Activated naive CD4-positive, alpha-beta T cell treated with anti-CD3 and anti-CD28 coated beads, Interleukin-2, amount 50 U/mL, for 72 hours (primary cell): ENCODE data around the gene SLC6A16. TPM values are rescaled to one million over a fixed set of nuclear protein-coding genes. Genes with fewer than 3 reads are reported as not detected.
A peak's percentile ranks its signal among the peaks of the same experiment; 100 is the strongest.
"Not testable (repeated sequence)": the region's sequence is repeated elsewhere in the genome, so short reads cannot be mapped to it uniquely, and the experiment has no call there.

Experiments
- ATAC-seq, 2 donors: fragments of 150-1000 bp; cut with Tn5 transposase; 2 replicates each; pipeline ENCODE4 v1.10.0; 2021; ENCODE audit warnings: mild to moderate bottlenecking in 2 of 2, moderate library complexity in 2 of 2
- DNase-seq, 2 donors: peaks; one replicate each; pipeline ENCODE4 v3.0.0; 2021 to 2022; ENCODE audit warnings: low spot score in 2 of 2
- H3K27ac Mint-ChIP-seq, 2 donors: one replicate each; pipeline ENCODE4 v1.8.0; 2022; ENCODE audit warnings: mild to moderate bottlenecking in 2 of 2, mixed read lengths in 2 of 2
- H3K36me3 Mint-ChIP-seq, 2 donors: one replicate each; pipeline ENCODE4 v1.8.0; 2022; ENCODE audit warnings: mixed read lengths in 2 of 2
- H3K9me3 Mint-ChIP-seq, 2 donors: one replicate each; pipeline ENCODE4 v1.8.0; 2022; ENCODE audit warnings: mixed read lengths in 2 of 2
- total RNA-seq, 2 donors: library from RNA; stranded (reverse); gene quantifications; one replicate each; pipeline ENCODE4 v1.2.3, GENCODE V29; 2022

Gene SLC6A16
- total RNA-seq, 2 donors from 2014 or later, result 1.0 to 2.3 TPM

- Mint-ChIP-seq H3K27ac (peak overlapping the region; percentile 98 to 99), H3K36me3 (peaks cover 9 to 36% of the 10 kb centered on the region in 2 donors), H3K9me3 (no peaks in the 10 kb centered on the region)
- DNase-seq (peak in 1 of 2 donors; percentile 41), ATAC-seq (no peak)
Measured at GRCh38 chr19:49336482-49337266, 11.7 kb upstream of the SLC6A16 start.

GRCh38 chr19:49335784-49336481, 10.9 kb upstream of the SLC6A16 start:
- peak overlapping the region; percentile 98 to 99 for H3K27ac Mint-ChIP-seq
- ATAC-seq (peak; percentile 28 to 34), DNase-seq (peak in 1 of 2 donors; percentile 54)
- peaks cover 9 to 36% of the 10 kb centered on the region in 2 donors for H3K36me3 Mint-ChIP-seq
- H3K9me3 Mint-ChIP-seq, result no peaks in the 10 kb centered on the region

DNA sequence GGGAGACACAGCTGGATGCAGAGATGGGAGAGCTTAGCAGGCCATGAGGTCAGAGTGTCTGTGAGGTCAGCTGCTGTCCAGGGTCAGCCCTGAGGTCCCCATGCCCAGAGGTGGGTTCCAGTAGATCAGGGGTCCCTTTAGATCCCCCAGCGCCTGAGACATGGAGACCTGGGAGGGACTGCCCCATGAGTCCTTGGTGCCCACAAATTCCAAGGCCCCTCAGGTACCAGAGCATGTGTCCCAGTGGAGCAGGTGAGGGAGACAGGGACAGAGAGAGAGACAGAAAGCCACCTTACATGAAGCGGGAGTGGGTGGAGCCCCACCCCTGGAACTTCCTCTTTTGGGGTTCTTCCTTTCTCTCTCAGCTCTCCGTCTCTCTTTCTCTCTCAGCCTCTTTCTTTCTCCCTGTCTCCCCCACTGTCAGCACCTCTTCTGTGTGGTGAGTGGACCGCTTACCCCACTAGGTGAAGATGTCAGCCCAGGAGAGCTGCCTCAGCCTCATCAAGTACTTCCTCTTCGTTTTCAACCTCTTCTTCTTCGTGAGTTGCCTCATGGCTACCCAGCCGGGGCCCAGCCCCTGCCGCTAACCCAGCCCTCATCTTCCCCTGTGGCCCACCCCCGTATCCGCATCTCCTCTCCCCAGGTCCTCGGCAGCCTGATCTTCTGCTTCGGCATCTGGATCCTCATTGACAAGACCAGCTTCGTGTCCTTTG, 10.2 kb upstream of the SLC6A16 start, which contains the start of gene CD37:
Gene CD37, plus strand, starts transcription at position 336 of the 713 bp plus-strand sequence. Its CDS starts 135 bp downstream, at position 471.
- Mint-ChIP-seq H3K36me3 (peaks cover 11 to 39% of the 10 kb centered on the region in 2 donors), H3K27ac (peak within 1 kb of the TSS; percentile 98 to 99), H3K9me3 (peaks cover 0 to 1% of the 10 kb centered on the region in 2 donors)
- ATAC-seq, result peak; percentile 53 to 60
- peak; percentile 58 to 65 for DNase-seq

DNA sequence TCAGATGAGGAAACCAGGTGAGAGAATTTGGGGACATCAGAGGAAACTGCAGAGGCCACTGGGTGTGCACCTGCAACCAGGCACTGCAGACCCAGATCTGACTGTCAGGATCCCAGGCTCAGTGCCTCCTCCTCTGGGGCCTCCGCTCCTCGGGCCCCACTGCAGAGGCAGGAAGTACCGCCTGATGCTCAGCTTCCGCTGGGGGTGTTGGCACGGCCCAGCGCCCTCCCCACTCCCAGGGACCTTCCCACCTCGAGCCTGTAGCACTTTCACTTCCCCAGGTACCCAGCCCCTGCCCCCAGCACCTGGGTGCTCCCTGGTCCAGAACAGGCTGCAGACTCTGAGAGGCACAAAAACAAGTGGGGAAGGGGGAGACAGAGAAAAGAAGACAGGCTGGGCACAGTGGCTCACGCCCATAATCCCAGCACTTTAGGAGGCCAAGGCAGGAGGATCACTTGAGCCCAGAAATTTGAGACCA, 8.9 kb upstream of the SLC6A16 start:
- Mint-ChIP-seq H3K27ac (peak overlapping the region; percentile 92 to 99), H3K36me3 (peaks cover 13 to 44% of the 10 kb centered on the region in 2 donors), H3K9me3 (peaks cover 0 to 3% of the 10 kb centered on the region in 2 donors)
- peak; percentile 65 to 68 for ATAC-seq
- DNase-seq, result peak; percentile 54 to 77

DNA sequence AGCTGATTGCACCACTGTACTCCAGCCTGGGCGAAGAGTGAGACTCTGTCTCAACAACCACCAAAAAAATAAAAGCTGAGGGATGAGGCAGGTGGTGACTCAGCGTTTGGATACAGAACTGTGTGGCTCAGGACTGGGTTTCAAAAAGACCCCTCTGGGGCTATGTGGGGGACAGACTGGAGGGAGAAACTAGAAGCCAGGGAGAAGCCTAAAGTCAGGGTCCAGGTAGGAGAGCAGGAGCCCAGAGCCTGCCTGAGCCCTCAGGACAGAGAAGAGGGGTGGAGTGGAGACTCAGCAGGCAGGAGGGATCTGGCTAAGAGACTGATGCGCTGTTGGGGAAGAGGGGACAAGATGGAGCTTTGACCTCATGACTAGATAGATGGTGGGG, 8.4 kb upstream of the SLC6A16 start:
- no peak for DNase-seq
- H3K9me3 Mint-ChIP-seq, result peaks cover 0 to 3% of the 10 kb centered on the region in 2 donors

GRCh38 chr19:49332691-49333417, 7.9 kb upstream of the SLC6A16 start:
- DNase-seq, ATAC-seq, H3K9me3 Mint-ChIP-seq: not testable (repeated sequence)
- H3K36me3 Mint-ChIP-seq, result peaks cover 13 to 34% of the 10 kb centered on the region in 2 donors
- peak overlapping the region; percentile 92 to 99 for H3K27ac Mint-ChIP-seq

More for the DNA sequence above, 8.4 kb upstream of the SLC6A16 start:
- Mint-ChIP-seq H3K36me3 (peaks cover 13 to 40% of the 10 kb centered on the region in 2 donors), H3K27ac (peak overlapping the region; percentile 92 to 99)
- ATAC-seq, result peak; percentile 2 to 8

DNA sequence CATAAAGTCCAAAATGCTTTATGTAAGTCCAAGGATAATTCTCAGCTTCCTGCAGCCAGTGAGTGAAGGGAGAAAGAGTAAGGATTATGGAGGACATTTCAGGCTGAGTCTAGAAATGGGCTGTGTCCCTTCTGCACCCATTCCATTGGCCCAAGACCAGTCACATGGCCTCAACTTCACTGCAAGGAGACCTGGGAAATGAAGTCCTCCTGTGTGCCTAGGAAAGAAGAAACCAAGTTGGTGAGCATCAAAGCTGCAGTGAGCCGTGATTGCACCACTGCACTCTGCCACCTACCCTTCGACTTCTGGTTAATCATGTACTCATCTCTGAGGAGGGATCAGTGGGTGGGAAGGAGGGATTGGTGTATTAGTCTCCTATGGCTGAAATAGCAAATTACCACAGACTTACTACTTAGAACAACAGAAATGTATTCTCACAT, 6.6 kb upstream of the SLC6A16 start:
- DNase-seq (peak in 1 of 2 donors; percentile 47), ATAC-seq (peak; percentile 73 to 81)
- peaks cover 0 to 3% of the 10 kb centered on the region in 2 donors for H3K9me3 Mint-ChIP-seq
- H3K27ac Mint-ChIP-seq, result peak overlapping the region in 1 of 2 donors; percentile 99
- H3K36me3 Mint-ChIP-seq, result peaks cover 13 to 22% of the 10 kb centered on the region in 2 donors

DNA sequence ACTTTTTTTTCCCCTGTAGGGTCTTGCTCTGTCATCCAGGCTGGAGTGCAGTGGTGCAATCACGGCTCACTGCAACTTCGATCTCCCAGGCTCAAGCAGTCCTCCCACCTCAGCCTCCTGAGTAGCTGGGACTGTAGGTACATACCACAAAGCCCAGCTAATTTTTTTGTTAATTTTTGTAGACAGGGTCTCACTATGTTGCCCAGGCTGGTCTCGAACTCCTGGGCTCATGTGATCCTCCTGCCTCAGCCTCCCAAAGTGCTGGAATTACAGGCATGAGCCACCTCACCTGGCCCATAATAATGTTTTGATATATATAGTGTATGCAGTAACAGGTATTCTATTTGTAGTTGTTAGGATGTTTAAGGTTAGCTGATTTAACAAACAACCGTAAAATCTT, 6.2 kb upstream of the SLC6A16 start:
- not testable (repeated sequence) for H3K9me3 Mint-ChIP-seq, DNase-seq, ATAC-seq
- Mint-ChIP-seq H3K36me3 (peaks cover 13 to 17% of the 10 kb centered on the region in 2 donors), H3K27ac (peak overlapping the region in 1 of 2 donors; percentile 99)

GRCh38 chr19:49328741-49329140, 3.8 kb upstream of the SLC6A16 start:
- ATAC-seq, result no peak
- Mint-ChIP-seq H3K9me3 (peaks cover 0 to 3% of the 10 kb centered on the region in 2 donors), H3K27ac (peak overlapping the region in 1 of 2 donors; percentile 79), H3K36me3 (peaks cover 5 to 10% of the 10 kb centered on the region in 2 donors)
- no peak for DNase-seq

DNA sequence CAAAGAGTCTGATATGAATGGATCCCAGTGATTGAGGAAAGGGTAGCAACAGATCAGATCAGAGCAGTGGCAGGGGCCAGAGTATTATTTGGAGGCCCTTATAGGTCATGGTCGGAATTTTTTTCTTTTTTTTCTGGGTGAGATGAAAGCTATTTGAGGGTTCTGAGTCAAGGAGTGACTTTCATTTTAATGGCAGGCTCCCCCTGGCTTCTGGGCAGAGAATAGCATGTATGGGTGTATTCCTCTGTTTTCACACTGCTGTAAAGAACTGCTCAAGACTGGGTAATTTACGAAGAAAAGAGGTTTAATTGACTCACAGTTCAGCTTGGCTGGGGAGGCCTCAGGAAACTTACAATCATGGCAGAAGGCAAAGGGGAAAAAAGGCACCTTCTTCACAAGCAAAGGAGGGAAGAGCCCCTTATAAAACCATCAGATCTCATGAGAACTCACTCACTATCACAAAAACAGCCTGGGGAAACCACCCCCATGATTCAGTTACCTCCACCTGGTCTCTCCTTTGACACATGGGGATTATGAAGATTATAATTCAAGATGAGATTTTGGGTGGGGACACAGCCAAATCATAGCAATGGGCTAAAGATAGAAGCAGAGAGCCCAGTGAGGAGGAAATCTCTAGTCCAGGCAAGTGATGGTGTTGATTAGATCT, 3.0 kb upstream of the SLC6A16 start:
- Mint-ChIP-seq H3K36me3 (peaks cover 5 to 10% of the 10 kb centered on the region in 2 donors), H3K27ac (peak overlapping the region in 1 of 2 donors; percentile 79), H3K9me3 (peaks cover 0 to 3% of the 10 kb centered on the region in 2 donors)
- ATAC-seq (peak; percentile 36 to 58), DNase-seq (peak in 1 of 2 donors; percentile 53)

- no peak overlapping the region for H3K27ac Mint-ChIP-seq
- ATAC-seq (no peak), DNase-seq (no peak)
- H3K36me3 Mint-ChIP-seq, result peaks cover 5 to 10% of the 10 kb centered on the region in 2 donors
- peaks cover 0 to 3% of the 10 kb centered on the region in 2 donors for H3K9me3 Mint-ChIP-seq
Measured at GRCh38 chr19:49326165-49326704, 1.2 kb upstream of the SLC6A16 start.

GRCh38 chr19:49325756-49326155, 765 bp upstream of the SLC6A16 start:
- not testable (repeated sequence) for ATAC-seq, H3K27ac Mint-ChIP-seq, H3K36me3 Mint-ChIP-seq, DNase-seq, H3K9me3 Mint-ChIP-seq

DNA sequence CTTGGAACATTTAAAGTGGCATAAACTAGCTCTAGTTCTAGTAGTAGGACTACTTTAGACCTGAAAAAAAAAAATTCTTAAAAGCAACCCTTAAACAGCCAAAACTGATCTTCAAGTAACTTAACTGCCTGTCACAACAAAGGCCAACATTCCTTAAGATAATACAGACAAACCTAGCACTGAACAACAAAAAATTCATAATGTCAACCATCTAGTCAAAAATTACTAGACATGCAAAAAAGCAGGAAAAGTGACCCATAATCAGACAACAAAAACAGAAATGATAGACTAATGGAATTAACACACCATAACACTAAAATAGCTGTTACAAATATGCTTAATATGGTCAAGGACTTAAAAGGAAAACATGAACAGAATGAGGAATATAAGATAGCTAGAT, 6.7 kb downstream of the SLC6A16 start:
- H3K9me3 Mint-ChIP-seq, result peaks cover 4% of the 10 kb centered on the region in 2 donors

GRCh38 chr19:49316284-49316683, 8.7 kb downstream of the SLC6A16 start:
- peaks cover 8 to 20% of the 10 kb centered on the region in 2 donors for H3K36me3 Mint-ChIP-seq
- DNase-seq (no peak), ATAC-seq (no peak)
- no peak overlapping the region for H3K27ac Mint-ChIP-seq
- H3K9me3 Mint-ChIP-seq, result peaks cover 4% of the 10 kb centered on the region in 2 donors

More for the DNA sequence above, 6.7 kb downstream of the SLC6A16 start:
- ATAC-seq, result no peak
- no peak for DNase-seq
- peaks cover 8 to 20% of the 10 kb centered on the region in 2 donors for H3K36me3 Mint-ChIP-seq
- no peak overlapping the region for H3K27ac Mint-ChIP-seq

DNA sequence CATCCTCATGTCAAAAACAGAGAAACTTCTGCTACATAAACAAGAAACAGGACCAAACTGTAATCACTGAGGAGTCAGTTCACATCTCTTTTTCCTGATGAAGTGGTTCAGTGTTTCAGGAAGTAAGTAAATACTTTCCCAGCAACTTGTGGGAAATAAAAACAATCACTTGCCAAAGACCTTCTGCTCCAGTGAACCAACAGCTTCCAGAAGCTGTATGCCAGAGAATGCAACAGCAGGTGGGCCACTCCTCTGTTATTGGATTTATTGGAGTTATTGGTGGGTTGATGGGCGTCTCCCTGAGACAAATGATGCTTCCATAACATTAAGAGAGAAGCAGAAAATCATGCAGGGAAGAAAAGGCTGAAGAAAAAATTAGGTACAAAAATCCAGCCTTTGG, 9.9 kb downstream of the SLC6A16 start:
- H3K36me3 Mint-ChIP-seq, result peaks cover 13 to 20% of the 10 kb centered on the region in 2 donors
- ATAC-seq (no peak), DNase-seq (no peak)
- no peak overlapping the region for H3K27ac Mint-ChIP-seq
- peaks cover 4% of the 10 kb centered on the region in 2 donors for H3K9me3 Mint-ChIP-seq
